CD4-positive, CD25-positive, alpha-beta regulatory T cell (primary cell): ENCODE measurements around the gene CDKAL1. TPM values are rescaled to one million over a fixed set of nuclear protein-coding genes. Genes with fewer than 3 reads are reported as not detected.
"Not testable (repeated sequence)": the region's sequence is repeated elsewhere in the genome, so short reads cannot be mapped to it uniquely, and the experiment has no call there.

Experiments
- ATAC-seq, 2 donors: fragments of 150-1000 bp; cut with Tn5 transposase; one replicate each; pipeline ENCODE4 v1.10.0; 2021; ENCODE audit warnings: low read depth in 2 of 2, moderate number of reproducible peaks in 2 of 2, moderate library complexity in 1 of 2
- DNase-seq, 3 donors: peaks; one replicate each; pipeline versions ENCODE4 v3.0.0 to v3.0.0-alpha.2; 2012 to 2022; ENCODE audit warnings: mixed read lengths in 1 of 3
- H3K27ac ChIP-seq: one replicate; pipeline ENCODE4 v1.7.0; 2013; ENCODE audit warnings: mild to moderate bottlenecking, low read length; ENCODE audit not compliant: insufficient read depth, poor library complexity, severe bottlenecking
- H3K27me3 ChIP-seq: one replicate; pipeline ENCODE4 v1.7.0; 2013; ENCODE audit warnings: low read length; ENCODE audit not compliant: control insufficient read depth, insufficient read depth
- H3K36me3 ChIP-seq: one replicate; pipeline ENCODE4 v1.7.0; 2013; ENCODE audit warnings: mild to moderate bottlenecking, low read length, moderate library complexity; ENCODE audit not compliant: control insufficient read depth, insufficient read depth
- H3K4me1 ChIP-seq: 2 replicates; pipeline ENCODE4 v1.7.0; 2013; ENCODE audit warnings: mild to moderate bottlenecking, low read length; ENCODE audit not compliant: insufficient read depth, control insufficient read depth, poor library complexity, severe bottlenecking
- H3K4me3 ChIP-seq: one replicate; pipeline ENCODE4 v1.7.0; 2013; ENCODE audit warnings: low read depth, mild to moderate bottlenecking, low read length, moderate library complexity
- H3K9me3 ChIP-seq, 2 experiments: 1 replicate in 1 of 2; 2 replicates in 1 of 2; pipeline ENCODE4 v1.7.0; 2013; ENCODE audit warnings: low read length in 2 of 2, mild to moderate bottlenecking in 1 of 2, moderate library complexity in 1 of 2; ENCODE audit not compliant: control insufficient read depth in 2 of 2
- H3K27ac Mint-ChIP-seq, 3 donors: one replicate each; pipeline ENCODE4 v1.8.0; 2020 to 2022; ENCODE audit warnings: mild to moderate bottlenecking in 3 of 3, mixed read lengths in 3 of 3, moderate library complexity in 2 of 3
- H3K27me3 Mint-ChIP-seq: one replicate; pipeline ENCODE4 v1.8.0; 2022; ENCODE audit warnings: mild to moderate bottlenecking, mixed read lengths
- H3K36me3 Mint-ChIP-seq: one replicate; pipeline ENCODE4 v1.8.0; 2020; ENCODE audit warnings: mixed read lengths
- H3K4me1 Mint-ChIP-seq, 4 donors: one replicate each; pipeline ENCODE4 v1.8.0; 2020 to 2022; ENCODE audit warnings: mixed read lengths in 4 of 4, mild to moderate bottlenecking in 1 of 4
- H3K4me3 Mint-ChIP-seq, 4 donors: one replicate each; pipeline ENCODE4 v1.8.0; 2020 to 2022; ENCODE audit warnings: mild to moderate bottlenecking in 4 of 4, mixed read lengths in 4 of 4, moderate library complexity in 3 of 4
- H3K9me3 Mint-ChIP-seq, 7 donors: one replicate each; pipeline ENCODE4 v1.8.0; 2020 to 2022; ENCODE audit warnings: mixed read lengths in 7 of 7, mild to moderate bottlenecking in 3 of 7, moderate library complexity in 2 of 7
- polyA plus RNA-seq, 4 donors: library from polyadenylated mRNA; unstranded; fragments of 300-500 nt; fragmentation: Illumina TruSeq; gene quantifications; one replicate each; pipeline ENCODE4 v1.2.3, GENCODE V29; 2021
- total RNA-seq: library from RNA; stranded (reverse); gene quantifications from one replicate; pipeline ENCODE4 v1.2.3, GENCODE V29; 2022

The CDKAL1 gene
- total and polyA plus RNA-seq, 5 donors from 2014 or later: 26.1 to 39.4 (median 30.4) TPM

- not testable (repeated sequence) for H3K27me3 ChIP-seq, DNase-seq, ATAC-seq, H3K9me3 ChIP-seq, H3K27me3 Mint-ChIP-seq, H3K4me3 Mint-ChIP-seq, H3K36me3 ChIP-seq, H3K27ac Mint-ChIP-seq, H3K4me1 ChIP-seq, H3K27ac ChIP-seq, H3K36me3 Mint-ChIP-seq, H3K4me3 ChIP-seq, H3K9me3 Mint-ChIP-seq
- H3K4me1 Mint-ChIP-seq: peaks cover 10 to 19% (median 15%) of the 10 kb centered on the region in 4 donors
These were observed 186.9 kb downstream of the CDKAL1 start for GRCh38 chr6:20721121-20721520.

DNA sequence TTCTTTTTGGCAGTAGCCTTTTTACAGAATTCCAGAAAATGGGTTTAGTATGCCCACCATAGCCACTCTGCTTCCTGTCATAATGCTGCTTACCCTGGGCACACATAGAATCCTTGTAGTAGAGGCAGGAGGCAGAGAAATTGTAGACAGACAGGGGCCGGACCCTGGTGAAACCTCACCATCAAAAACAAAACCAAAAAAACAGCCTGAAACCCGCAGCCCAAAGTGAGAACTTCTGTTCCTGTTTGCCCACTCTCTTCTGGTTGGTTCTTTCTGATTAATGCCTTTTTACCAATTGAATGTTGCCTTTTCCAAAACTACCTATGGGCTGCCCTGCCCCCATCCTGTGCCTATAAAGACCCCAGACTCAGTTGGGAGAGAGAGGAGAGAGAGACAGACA, 188.2 kb downstream of the CDKAL1 start:
- DNase-seq (no peak), ATAC-seq (no peak)
- H3K27me3 Mint-ChIP-seq: no peaks in the 10 kb centered on the region
- H3K4me3 Mint-ChIP-seq: no peak overlapping the region
- H3K4me1 Mint-ChIP-seq: peaks cover 10 to 23% (median 17%) of the 10 kb centered on the region in 4 donors
- peaks cover 11% of the 10 kb centered on the region for H3K36me3 Mint-ChIP-seq
- H3K9me3 Mint-ChIP-seq: peaks cover 0 to 1% (median 0%) of the 10 kb centered on the region in 7 donors
- H3K4me1 ChIP-seq: no peaks in the 10 kb centered on the region
- no peak overlapping the region for H3K4me3 ChIP-seq
- no peaks in the 10 kb centered on the region for H3K27me3 ChIP-seq
- no peak overlapping the region for H3K27ac Mint-ChIP-seq
- H3K27ac ChIP-seq: no peak overlapping the region
- no peaks in the 10 kb centered on the region for H3K36me3 ChIP-seq
- H3K9me3 ChIP-seq: no peaks in the 10 kb centered on the region

DNA sequence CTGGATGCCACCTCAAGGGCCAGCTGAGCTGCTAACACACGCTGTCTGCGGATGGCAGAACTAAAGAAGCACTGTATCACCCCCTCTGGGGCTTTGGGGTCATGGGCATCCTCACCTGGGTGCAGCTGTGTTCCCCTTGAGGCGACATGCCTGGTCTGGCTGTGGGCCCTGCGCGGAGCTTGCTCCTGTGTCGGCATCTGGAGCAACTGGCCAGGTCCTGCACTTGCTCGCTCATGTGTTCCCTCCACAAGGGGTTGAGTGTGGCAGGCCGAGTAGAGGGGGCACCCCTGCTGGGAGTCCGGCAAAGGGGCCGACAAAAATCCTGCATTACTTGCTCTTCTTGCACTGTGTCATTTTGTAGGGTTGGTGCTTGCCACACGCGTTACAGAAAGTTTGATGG, 189.0 kb downstream of the CDKAL1 start:
- Histone ChIP-seq H3K9me3 (no peaks in the 10 kb centered on the region), H3K27ac (no peak overlapping the region), H3K4me3 (no peak overlapping the region), H3K4me1 (no peaks in the 10 kb centered on the region), H3K27me3 (no peaks in the 10 kb centered on the region), H3K36me3 (no peaks in the 10 kb centered on the region)
- H3K27me3 Mint-ChIP-seq: no peaks in the 10 kb centered on the region
- H3K9me3 Mint-ChIP-seq: peaks cover 0 to 1% (median 0%) of the 10 kb centered on the region in 7 donors
- H3K4me3 Mint-ChIP-seq: no peak overlapping the region
- H3K4me1 Mint-ChIP-seq: peaks cover 14 to 22% (median 16%) of the 10 kb centered on the region in 4 donors
- H3K27ac Mint-ChIP-seq: no peak overlapping the region
- H3K36me3 Mint-ChIP-seq: peaks cover 16% of the 10 kb centered on the region
- ATAC-seq (no peak), DNase-seq (no peak)

DNA sequence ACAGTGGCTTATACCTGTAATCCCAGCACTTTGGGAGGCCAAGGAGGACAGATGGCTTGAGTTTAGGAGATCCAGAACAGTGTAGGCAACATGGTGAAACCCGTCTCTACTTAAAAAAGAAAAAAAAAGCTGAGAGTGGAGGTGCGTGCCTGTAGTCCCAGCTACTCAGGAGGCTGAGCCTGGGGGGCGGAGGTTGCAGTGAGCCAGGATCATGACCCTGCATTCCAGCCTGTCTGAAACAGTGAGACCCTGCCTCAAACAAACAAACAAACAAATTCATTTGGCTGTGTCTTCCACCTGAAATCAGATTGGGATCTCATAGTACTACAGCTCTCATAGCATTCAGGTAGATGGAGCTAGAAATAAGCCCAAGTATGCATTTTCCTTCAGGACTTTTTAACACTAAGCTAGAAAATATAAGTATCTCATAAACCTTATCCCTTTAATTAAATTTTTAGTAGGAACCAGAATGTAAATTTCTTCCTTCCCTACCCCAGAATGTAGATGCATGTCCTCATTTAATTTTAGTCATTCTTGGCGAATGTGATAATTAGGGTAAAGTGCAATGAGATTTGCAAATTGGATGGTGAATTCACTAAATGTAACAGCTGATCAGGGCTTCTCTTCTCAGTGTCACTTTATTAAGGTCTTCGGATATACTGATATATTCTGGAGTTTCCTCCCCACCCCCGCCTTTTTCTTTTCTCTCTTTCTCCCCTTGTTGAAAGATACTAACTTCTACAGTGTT, 190.4 kb downstream of the CDKAL1 start:
- Mint-ChIP-seq H3K4me3 (no peak overlapping the region), H3K9me3 (peaks cover 0 to 1% (median 0%) of the 10 kb centered on the region in 7 donors), H3K36me3 (peaks cover 16% of the 10 kb centered on the region), H3K27me3 (no peaks in the 10 kb centered on the region), H3K27ac (no peak overlapping the region), H3K4me1 (peaks cover 7 to 16% (median 12%) of the 10 kb centered on the region in 4 donors)
- no peaks in the 10 kb centered on the region for H3K27me3 ChIP-seq
- ATAC-seq (no peak), DNase-seq (no peak)
- no peak overlapping the region for H3K27ac ChIP-seq
- H3K36me3 ChIP-seq: no peaks in the 10 kb centered on the region
- no peaks in the 10 kb centered on the region for H3K9me3 ChIP-seq
- H3K4me3 ChIP-seq: no peak overlapping the region
- no peaks in the 10 kb centered on the region for H3K4me1 ChIP-seq

DNA sequence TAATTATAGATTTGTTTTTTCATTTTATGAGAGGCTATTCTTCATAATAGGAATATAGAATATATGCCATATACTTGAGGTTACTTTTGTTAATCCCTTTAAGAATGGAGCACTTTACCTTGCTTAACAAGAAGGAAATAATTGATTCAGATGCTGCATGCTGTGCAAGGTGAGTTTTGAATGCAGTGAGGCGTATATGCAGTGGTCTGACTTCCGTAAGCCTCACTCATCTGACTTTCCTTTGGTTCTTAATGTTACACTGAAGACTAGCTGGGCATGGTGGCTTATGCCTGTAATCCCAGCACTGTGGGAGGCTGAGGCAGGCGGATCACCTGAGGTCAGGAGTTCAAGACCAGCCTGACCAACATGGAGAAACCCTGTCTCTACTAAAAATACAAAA, 191.0 kb downstream of the CDKAL1 start:
- H3K4me1 Mint-ChIP-seq: peaks cover 2 to 16% (median 10%) of the 10 kb centered on the region in 4 donors
- not testable (repeated sequence) for H3K4me1 ChIP-seq, H3K4me3 ChIP-seq, H3K36me3 ChIP-seq, H3K27ac Mint-ChIP-seq, ATAC-seq, H3K4me3 Mint-ChIP-seq, H3K27me3 Mint-ChIP-seq, DNase-seq, H3K9me3 ChIP-seq, H3K27me3 ChIP-seq, H3K27ac ChIP-seq, H3K9me3 Mint-ChIP-seq
- peaks cover 16% of the 10 kb centered on the region for H3K36me3 Mint-ChIP-seq

GRCh38 chr6:20729086-20729485, 194.8 kb downstream of the CDKAL1 start:
- Mint-ChIP-seq H3K9me3 (no peaks in the 10 kb centered on the region), H3K36me3 (peaks cover 27% of the 10 kb centered on the region), H3K4me1 (peaks cover 9 to 16% (median 12%) of the 10 kb centered on the region in 4 donors), H3K27ac (no peak overlapping the region), H3K4me3 (no peak overlapping the region), H3K27me3 (no peaks in the 10 kb centered on the region)
- no peak for ATAC-seq
- DNase-seq: no peak
- no peaks in the 10 kb centered on the region for H3K9me3 ChIP-seq
- H3K4me1 ChIP-seq: no peaks in the 10 kb centered on the region
- H3K4me3 ChIP-seq: no peak overlapping the region
- no peak overlapping the region for H3K27ac ChIP-seq
- H3K36me3 ChIP-seq: no peaks in the 10 kb centered on the region
- H3K27me3 ChIP-seq: no peaks in the 10 kb centered on the region

DNA sequence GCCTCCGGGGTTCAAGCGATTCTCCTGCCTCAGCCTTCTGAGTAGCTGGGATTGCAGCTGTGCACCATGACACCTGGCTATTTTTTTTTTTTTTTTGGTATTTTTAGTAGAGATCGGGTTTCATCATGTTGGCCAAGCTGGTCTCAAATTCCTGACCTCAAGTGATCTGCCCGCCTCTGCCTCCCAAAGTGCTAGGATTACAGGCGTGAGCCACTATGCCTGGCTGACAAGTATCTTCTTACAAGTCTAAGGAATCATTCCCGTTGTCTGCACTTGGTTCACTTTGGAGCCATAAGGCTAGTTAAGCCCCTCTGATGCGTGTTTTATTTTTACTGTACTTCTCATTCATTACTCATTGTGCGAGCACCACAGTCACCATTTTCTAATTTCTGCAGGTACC, 198.1 kb downstream of the CDKAL1 start:
- not testable (repeated sequence) for H3K27me3 Mint-ChIP-seq, ATAC-seq, H3K9me3 ChIP-seq, H3K27ac ChIP-seq, DNase-seq, H3K27ac Mint-ChIP-seq, H3K4me3 Mint-ChIP-seq, H3K4me3 ChIP-seq, H3K4me1 ChIP-seq, H3K36me3 ChIP-seq, H3K9me3 Mint-ChIP-seq, H3K27me3 ChIP-seq
- H3K4me1 Mint-ChIP-seq: peaks cover 5 to 19% (median 14%) of the 10 kb centered on the region in 4 donors
- peaks cover 20% of the 10 kb centered on the region for H3K36me3 Mint-ChIP-seq

DNA sequence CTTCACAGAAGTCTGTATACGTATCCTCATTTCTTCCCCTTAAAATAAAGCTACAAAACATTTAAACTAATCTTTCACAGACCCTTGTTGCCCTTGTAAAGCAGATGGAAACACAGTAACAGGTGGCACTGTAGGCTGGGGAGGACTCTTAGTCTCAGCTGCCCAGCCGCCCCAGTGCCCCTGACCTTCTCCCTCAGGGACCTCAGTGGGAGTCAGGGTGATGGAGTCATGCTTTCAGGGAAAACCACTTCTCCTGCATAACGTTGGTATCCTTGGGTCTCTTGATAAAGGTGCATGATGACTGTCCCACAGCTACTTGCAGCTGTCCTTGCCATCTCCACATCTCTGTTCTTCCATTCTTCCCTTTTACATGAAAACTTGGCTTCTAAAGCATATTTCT, 198.6 kb downstream of the CDKAL1 start:
- no peaks in the 10 kb centered on the region for H3K36me3 ChIP-seq
- H3K4me1 Mint-ChIP-seq: peaks cover 5 to 20% (median 14%) of the 10 kb centered on the region in 4 donors
- H3K36me3 Mint-ChIP-seq: peaks cover 18% of the 10 kb centered on the region
- H3K4me3 Mint-ChIP-seq: no peak overlapping the region
- no peaks in the 10 kb centered on the region for H3K4me1 ChIP-seq
- DNase-seq: no peak
- no peaks in the 10 kb centered on the region for H3K9me3 Mint-ChIP-seq
- no peaks in the 10 kb centered on the region for H3K9me3 ChIP-seq
- no peak overlapping the region for H3K27ac Mint-ChIP-seq
- ATAC-seq: no peak
- H3K27ac ChIP-seq: no peak overlapping the region
- H3K27me3 ChIP-seq: no peaks in the 10 kb centered on the region
- no peak overlapping the region for H3K4me3 ChIP-seq
- H3K27me3 Mint-ChIP-seq: no peaks in the 10 kb centered on the region
